ENCODE data around the gene PDE10A.

DNA sequence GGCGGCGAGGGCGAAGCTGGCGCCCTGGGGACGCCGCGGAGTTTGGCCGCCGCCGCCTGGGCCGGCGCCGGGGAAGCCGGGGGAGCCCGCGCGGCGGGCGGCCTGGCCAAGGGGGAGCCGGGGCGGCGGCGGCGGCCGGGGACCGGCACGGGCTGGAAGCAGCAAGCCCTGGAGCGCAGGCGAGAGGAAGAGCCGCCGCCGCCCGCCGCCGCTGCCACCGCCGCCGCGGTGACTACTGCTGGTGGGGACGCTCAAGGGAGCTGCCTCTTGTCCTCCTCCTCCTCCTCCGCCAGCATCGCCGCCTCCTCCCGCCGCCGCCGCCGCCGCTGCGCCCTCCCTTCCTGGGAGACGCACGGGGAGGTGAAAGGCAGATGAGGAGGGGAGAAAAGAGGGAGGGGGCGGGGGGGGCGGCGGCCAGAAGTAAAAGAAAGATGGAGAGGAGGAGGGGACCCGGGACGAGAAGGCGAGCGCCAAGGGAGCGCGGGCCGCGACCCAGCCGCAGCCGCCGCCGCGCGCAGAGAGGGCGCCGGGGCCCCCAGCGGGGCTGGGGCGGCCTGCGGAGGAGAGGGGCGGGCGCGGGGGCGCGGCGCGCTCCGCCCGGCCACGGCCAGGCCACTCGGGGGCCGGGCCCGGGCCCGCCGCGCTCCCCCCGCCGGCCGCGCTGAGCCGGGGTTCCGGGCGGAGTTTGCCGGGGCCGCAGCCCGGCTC, 846 bp downstream of the PDE10A start:
- TF ChIP-seq, protein P1, sequence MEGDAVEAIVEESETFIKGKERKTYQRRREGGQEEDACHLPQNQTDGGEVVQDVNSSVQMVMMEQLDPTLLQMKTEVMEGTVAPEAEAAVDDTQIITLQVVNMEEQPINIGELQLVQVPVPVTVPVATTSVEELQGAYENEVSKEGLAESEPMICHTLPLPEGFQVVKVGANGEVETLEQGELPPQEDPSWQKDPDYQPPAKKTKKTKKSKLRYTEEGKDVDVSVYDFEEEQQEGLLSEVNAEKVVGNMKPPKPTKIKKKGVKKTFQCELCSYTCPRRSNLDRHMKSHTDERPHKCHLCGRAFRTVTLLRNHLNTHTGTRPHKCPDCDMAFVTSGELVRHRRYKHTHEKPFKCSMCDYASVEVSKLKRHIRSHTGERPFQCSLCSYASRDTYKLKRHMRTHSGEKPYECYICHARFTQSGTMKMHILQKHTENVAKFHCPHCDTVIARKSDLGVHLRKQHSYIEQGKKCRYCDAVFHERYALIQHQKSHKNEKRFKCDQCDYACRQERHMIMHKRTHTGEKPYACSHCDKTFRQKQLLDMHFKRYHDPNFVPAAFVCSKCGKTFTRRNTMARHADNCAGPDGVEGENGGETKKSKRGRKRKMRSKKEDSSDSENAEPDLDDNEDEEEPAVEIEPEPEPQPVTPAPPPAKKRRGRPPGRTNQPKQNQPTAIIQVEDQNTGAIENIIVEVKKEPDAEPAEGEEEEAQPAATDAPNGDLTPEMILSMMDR (conservative IDR thresholded peaks at IDR 0.05; ENCODE audit: low read depth, low read length): no peak
- no peak for TF ChIP-seq POLR2A (IDR thresholded peaks at IDR 0.05; ENCODE audit: low read depth, low read length)
